Measurements from ENCODE around the gene GPR137B. TPM values are rescaled to one million over a fixed set of nuclear protein-coding genes. Genes with fewer than 3 reads are reported as not detected.
A peak's percentile ranks its signal among the peaks of the same experiment; 100 is the strongest.

The GPR137B gene
- total RNA-seq, 1 donor from 2014 or later: 5.8 TPM

DNA sequence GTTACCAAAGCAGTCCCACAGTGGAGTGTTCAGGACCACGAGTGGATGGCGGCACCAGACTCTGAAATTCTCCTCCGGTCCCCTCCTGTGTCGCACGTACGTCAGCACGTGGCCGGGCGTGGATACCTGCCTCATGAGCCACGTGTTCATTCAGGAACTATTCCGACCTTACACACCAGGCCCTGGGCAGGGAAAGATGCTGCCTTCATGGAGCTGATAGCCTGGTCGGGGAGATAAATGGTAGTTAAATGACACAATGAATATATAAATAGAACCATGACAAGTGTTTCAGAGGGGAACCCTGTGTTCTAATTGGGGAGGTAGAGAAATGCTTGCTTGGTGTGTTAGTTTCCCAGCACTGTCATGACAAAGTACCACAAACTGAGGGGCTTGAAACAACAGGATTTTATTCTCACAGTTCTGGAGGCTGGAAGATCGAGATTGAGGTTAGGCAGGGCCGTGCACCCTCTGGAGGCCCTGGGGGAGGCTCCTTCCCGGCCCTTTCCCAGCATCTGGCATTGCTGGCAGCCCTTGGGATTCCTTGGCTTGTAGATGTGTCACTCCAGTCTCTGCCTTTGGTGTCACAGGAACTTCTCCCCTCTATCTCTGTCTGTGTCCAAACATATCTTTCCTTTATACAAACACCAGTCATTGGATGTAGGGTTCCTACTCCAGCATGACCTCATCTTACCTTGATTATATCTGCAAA lies 28.9 kb upstream of the GPR137B start:
- peak; percentile 44 for DNase-seq (ENCODE audit: low read depth)

DNA sequence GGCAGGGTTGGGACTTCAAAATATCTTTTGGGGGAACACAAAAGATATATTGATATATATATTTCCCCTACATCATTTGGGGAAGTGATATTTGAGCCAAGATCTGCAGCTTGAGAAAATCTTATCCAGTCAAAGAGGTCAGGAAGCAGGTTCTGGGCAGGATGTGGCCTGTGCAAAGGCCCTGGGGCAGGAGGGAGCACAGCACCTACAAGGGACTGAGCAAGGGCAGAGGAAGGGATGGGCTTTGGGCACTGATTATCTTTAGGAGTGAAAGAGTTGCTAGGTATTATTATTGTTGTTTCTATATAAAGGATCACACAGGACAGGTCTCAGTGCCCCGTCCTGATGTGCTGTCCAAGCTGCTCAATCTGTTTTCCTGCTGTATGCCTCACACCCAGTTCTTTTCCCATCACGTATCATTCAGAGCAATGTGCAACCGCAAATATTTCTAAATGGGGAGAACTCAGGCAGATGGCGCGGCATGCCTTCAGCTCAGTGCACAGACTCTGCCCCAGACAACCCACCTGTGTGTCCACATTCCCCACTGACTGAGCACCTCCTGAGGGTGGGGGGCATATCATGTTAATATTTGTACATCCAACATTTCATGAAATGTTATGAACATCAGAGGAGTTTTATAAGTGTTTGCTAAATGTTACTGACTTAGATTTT lies 28.1 kb upstream of the GPR137B start:
- DNase-seq (ENCODE audit: low read depth): no peak

DNA sequence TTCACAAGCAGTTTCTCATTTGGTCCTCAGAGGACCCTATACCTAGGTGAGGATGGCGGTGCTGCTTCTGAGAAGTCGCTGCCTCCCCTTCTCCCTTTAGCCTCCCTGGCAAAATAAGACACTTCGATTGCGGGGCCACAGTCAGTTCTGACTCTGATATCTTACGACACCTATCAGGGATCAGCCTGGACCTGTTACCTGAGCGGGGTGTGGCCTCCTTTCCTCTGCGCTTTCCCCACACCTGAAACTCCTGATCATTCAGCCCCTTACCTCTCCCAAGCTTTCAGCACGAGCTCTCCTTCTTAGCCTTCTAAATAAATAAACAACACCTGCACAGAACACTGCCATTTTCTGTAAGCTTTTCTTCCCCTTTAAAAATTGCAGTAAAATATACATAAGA lies 24.6 kb upstream of the GPR137B start:
- no peak for DNase-seq (ENCODE audit: low read depth)

DNA sequence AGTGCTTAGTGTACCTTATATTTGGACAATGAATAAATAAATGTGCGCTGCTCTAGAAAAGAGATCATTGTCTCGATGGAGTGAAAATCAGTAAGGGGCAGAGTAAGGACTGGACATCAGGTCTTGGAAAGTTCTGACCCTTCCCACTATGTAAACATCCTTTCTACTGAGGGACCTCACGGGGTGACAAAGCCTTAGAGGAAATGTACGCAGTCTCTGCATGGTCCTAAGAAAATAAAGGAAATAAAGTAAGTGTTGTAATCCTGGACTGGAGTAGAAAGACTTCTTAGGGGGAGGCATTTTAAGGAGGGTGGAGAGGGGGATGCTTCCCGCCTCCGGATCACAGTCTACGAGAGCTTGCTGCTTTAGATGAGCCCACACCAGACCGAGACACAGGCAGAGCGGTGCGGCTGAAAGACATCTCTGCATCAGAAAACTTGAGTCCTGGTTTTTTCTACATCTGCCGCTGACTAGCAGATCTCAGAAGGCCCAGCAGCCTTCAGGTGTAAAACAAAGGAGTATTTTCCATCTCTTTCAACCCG lies 22.3 kb upstream of the GPR137B start:
- no peak for DNase-seq (ENCODE audit: low read depth)

DNA sequence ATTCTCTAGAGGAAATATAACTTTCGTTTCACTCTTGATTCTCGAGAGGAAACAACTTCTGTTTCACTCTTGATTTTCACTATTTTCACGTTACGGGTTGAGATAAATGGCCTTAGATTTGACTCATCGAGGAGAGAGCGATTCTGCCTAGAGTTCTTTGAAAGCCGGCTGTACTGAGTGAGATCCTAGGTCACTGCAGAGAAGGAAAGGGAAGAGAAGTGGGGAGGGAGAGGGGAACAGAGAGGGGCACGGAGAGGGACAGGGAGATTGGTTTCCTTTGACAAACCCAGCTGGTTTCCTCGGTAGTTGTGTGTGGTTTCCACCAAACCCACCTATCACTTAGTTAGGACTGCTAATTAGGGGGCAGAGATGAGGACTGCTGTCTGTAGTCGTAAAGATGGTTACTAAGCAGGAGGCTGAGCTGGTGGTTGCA lies 21.6 kb upstream of the GPR137B start:
- DNase-seq (ENCODE audit: low read depth): no peak

DNA sequence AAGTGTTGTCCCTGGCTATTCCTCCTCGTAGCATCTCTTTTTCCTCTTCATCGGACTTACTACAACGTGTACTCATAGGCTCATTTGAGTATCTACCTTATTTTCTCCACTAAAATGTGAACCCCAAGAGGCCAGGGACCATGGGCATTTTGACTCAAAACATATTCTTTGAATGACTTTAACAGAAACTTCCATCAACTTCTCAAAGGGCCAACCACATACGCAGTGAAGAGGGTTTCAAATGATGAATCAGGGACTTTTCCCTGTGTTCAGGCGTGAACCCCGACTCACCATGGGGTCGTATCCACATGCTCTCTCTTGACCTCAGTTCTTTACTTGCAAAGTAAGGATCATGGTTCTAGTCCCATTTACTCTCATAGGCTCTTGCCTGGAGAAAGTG lies 20.2 kb upstream of the GPR137B start:
- no peak for DNase-seq (ENCODE audit: low read depth)

DNA sequence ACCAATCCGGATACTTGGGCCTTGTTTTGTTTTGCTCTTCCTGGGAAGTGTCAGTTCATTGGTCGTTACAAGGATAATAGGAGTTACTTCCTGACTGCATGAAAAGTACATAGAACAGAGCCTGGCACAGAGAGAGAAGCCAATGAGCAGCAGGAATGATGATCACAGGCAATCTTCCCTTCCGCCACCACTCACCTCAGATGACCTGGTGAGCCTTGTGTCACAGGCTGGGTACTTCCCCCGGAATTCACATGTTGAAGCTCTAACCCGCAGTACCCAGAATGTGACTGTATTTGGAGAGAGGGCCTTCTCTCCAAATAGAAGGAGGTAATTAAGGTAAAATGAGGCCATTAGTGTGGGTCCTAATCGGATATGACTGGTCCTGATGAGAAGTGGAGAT lies 18.8 kb upstream of the GPR137B start:
- DNase-seq (ENCODE audit: low read depth): no peak

DNA sequence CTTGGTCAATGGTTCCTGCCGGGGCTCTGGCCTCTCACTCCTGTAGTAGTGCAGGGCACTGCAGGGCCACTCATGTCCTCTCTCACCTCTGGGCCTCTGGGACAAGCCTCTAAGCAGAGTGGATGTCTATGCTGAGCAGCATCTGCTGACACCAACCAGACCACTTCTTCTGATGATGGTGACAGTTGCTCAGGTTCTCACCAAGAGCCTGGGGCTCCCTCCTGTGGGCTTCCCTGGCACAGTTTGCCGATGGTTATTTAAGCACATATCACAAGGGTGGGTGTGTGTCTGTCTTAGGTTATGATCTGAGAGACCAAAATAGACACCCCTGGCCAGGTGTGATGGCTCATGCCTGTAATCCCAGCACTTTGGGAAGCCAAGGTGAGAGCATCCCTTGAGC lies 17.4 kb upstream of the GPR137B start:
- no peak for DNase-seq (ENCODE audit: low read depth)

GRCh38 chr1:236127045-236127444 lies 15.3 kb upstream of the GPR137B start:
- no peak for DNase-seq (ENCODE audit: low read depth)

DNA sequence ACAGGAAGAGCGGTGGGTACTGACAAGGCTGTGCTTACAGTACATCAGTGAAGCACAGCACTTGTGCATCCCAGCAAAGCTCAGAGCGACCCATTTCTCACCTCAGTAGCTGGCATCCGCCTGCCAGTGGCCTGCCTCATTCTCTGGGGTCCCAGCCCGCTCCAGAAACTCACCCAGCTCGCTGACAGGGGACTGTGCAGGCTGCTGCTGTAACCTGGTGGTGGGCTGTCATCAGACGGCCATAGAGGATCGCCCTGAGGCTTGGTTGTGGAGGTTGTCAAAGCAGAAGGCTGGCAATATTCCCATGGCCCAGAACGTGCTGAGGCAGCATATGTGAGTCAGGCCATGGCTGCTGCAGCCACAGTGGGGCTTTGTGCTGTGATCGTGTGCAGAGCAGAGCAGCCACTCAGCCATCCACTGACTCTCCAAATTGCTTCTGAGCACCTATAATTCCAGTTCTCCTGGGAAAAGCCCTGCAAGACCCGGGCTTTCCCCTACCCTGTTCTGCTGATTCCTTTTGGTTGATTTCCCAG lies 13.6 kb upstream of the GPR137B start:
- no peak for DNase-seq (ENCODE audit: low read depth)

DNA sequence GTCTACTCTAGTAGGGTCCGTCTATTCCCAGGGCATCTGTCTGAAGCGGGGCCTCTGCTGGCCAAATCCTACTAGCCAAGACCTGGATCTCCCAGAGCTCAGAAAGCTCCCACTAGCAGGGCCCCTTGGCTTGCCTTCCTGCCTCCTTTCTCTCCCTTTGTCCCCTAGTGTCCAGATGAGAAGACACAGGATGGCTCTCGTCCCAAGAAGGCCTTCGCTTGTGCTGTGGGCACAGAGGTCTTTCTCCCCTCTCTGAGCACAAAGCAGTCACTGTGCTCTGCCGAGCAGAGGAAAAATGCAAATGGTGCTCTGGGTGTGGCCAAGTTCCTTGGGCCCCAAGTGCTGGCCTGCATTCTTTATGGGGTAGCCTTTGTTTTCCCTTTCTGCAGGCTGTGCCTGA lies 13.0 kb upstream of the GPR137B start:
- DNase-seq (ENCODE audit: low read depth): no peak

- DNase-seq (ENCODE audit: low read depth): no peak
Measured at GRCh38 chr1:236130372-236130771, 12.0 kb upstream of the GPR137B start.

- no peak for DNase-seq (ENCODE audit: low read depth)
Measured at GRCh38 chr1:236131916-236132315, 10.4 kb upstream of the GPR137B start.

DNA sequence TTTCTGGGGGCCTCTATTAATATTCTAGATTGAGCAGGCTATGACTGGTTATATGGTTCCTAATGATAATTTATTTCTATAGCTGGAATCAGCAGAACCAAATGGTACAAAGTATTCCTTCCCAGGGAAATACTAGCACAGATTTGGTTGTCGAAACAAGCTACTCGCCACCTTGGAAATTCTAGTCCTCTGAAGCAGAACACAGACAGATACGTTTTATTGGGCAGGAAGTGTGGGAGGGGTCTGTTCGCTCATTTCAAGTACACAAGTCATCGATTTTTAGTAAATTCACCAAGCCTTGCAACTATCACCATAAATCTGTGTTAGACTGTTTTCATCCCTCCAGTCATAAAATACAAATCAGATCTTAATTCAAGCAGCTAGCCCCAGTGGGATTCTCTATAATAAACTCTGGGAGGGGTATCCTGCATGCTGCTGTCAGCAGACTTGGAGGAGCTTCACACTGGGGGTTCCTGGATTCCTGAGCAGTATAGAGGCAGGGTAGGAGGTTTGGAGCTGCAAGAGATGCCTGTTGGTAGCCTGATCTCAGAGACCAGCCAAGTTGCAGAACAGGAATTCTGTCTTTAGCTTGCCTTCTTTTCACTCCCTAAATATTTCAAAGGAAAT lies 9.8 kb upstream of the GPR137B start:
- DNase-seq (ENCODE audit: low read depth): no peak

- no peak for DNase-seq (ENCODE audit: low read depth)
Measured at GRCh38 chr1:236133339-236133738, 9.0 kb upstream of the GPR137B start.

DNA sequence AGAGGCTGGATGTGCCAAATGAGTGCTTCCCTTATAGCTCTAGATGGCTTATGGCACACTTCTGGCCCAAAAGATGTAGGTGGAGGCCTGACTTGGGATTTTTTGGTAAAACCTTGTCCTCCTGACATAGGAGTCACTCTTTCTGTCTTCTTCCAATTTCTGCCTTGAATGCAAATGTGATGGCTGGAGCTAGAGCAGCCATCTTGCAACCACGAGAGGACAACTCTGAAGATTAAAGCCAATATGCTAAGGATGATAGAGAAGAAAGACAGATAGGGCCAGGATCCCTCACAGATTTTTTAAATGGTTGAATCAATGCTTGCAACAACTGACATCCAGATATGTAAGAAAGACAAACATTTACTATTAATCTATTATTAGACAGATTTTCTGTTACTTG lies 8.5 kb upstream of the GPR137B start:
- DNase-seq (ENCODE audit: low read depth): no peak

DNA sequence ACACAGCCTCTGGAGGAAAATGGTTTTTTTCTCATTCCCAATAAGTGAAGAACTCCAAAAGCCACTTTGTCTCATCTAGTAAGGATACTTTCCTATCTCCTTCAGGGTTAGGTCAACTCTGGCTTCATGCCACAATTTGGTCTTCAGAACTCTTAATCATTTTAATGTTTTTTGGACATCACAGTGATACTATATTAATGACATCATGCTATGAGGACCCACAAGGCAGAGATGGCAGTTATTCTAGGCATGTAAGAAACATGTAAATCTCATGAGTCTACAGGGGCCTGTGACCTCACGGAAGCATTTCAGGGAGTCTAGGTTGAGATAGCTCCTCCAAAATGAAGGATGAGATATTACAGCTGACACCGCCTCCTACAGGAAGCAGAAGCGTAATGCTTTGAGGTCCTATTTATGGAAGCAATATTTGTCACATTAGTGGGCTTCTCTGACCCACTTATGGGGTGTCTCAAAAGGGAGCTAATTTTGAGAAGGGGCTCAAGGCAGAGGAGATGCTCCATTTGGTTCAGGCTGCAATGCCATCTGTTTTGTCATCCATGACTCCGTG lies 5.0 kb upstream of the GPR137B start:
- DNase-seq (ENCODE audit: low read depth): no peak

DNA sequence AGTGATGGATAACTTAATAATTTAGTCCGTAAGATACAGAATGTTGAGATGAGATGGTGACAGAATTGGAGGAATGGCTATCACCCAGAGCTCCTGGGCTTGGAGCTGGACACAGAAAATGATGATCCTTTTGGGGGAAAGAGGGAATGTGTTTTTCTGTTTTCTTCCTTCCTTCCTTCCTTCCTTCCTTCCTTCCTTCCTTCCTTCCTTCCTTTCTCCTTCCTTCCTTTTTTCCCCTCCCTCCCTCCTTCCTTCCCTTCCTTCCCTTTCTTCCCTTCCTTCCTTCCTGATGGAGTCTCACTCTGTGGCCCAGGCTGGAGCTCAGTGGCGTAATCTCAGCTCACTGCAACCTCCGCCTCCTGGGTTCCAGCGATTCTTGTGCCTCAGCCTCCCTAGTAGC lies 2.8 kb upstream of the GPR137B start:
- no peak for DNase-seq (ENCODE audit: low read depth)

GRCh38 chr1:236140705-236141446 lies 1.5 kb upstream of the GPR137B start:
- DNase-seq (ENCODE audit: low read depth): no peak

- peak; percentile 44 for DNase-seq (ENCODE audit: low read depth)
Measured at GRCh38 chr1:236141447-236142252, 689 bp upstream of the GPR137B start.

Data from myocyte (in vitro differentiated cells).